HG03039 (cell line): ENCODE measurements around the gene BPTF.
"Not testable (repeated sequence)": the region's sequence is repeated elsewhere in the genome, so short reads cannot be mapped to it uniquely, and the experiment has no call there.

ENCODE experiments used
- ATAC-seq: cut with Tn5 transposase; IDR thresholded peaks from one replicate; pipeline ENCODE4 v1.9.1; 2021; ENCODE audit warnings: mild to moderate bottlenecking, moderate library complexity; ENCODE audit not compliant: unreplicated experiment

Gene BPTF

DNA sequence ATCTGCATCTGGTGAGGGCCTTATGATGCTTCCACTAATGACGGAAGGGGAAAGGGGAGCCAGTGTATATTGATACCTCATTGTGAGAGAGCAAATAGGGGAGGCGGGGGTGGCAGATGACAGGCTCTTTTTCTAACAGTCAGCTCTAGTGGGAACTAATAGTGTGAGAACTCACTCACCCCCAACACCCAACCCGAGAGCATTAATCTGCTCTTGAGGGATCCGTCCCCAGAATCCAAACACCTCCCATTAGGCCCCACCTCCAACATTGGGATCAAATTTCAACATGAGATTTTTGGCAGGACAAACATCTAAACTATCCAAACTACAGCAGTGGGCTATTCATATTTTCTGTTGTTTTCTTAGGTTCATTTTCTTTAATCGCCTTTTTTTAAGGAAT, 54.4 kb downstream of the BPTF start:
- no peak for ATAC-seq

DNA sequence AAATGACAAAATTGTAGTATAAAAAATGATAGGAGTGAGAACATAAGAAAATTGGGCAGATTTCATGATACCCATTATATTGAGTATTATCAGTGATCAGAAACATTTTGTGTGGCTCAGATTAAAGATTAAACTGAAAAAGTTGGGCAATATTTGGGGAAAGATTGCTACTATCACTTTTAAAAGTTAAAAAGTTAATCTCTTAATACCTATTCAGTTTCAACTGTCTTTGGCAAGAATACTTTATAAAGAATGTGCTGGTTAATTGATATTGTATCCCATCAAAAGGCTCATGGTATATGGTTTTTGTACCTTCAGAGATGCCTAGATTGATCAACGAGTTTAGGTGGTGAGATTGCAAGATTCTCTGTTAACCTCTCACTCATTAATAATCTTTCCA, 55.8 kb downstream of the BPTF start:
- ATAC-seq = no peak

DNA sequence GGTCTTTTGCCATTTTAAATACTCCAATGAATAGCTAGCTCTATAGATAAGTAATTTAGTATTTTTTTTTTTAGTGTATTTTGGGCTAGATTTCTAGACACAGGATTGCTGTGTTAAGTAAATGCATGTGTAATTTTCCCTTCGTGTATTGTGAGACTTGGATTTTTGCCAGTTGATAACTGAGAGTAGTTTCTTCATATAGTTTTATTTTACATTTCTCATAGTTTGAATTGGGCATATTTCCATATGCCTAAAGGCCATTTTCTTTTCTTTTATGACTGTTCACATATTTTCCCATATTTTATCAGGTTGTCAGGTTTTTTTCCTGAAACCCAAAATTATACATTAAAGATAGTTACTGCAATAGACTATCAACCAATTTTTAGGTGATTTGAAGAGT, 59.4 kb downstream of the BPTF start:
- ATAC-seq = no peak

DNA sequence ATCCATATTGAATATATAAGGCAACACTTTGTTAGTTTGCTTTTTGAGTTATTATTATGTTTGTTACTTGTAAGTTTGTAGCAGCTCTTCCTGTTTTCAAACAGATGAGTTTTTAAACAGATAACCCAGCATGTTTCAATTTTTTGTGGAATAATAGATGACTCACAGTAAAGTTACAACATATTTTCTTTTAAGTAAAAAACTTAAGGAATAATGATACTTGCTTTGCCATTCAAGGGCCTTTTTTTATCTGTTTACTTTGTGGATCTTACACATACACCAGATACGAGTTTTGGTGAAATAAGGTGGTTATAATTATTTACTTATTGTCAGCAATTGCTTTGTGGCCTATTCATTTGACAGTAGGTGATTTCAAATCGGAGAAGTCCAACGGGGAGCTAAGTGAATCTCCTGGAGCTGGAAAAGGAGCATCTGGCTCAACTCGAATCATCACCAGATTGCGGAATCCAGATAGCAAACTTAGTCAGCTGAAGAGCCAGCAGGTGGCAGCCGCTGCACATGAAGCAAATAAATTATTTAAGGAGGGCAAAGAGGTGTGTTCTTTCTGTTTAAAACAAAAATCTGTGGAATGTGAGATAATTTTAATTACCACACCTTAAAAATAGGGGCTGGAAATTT, 66.3 kb downstream of the BPTF start:
- ATAC-seq = no peak

DNA sequence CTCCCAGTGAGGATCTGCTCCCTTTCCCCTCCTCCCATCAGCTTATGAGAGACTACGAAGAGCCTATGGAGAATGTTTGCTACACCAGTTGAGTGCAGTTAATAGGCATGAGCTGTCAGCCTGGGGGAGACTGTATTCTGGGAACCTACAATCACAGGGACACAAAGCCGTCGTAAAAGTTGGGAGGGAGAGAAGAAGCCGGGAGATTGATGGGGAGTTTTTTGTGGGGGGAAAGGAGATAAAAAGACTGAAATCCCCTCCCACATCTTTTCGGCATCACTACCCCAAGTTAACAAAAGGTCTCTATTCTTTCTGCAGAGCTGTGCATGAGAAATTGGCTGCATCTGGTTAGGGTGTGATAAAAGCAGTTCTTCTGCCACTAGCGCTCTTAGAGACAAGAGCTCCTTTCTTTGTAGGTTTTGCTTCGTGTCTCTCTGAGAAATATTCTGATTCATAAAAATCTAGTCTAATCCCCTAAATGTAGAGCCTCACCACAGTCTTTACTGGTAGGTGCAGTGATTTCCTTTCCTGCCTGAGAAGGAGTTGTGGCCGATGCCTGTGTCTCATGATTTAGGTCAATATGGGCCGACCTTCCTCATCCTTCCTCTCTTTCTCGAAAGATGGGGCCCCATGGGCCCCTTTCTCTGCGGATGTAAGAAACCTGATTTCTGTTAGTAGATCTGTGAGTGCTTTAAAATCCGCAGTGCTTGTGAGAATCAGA, 77.4 kb downstream of the BPTF start:
- ATAC-seq = no peak

DNA sequence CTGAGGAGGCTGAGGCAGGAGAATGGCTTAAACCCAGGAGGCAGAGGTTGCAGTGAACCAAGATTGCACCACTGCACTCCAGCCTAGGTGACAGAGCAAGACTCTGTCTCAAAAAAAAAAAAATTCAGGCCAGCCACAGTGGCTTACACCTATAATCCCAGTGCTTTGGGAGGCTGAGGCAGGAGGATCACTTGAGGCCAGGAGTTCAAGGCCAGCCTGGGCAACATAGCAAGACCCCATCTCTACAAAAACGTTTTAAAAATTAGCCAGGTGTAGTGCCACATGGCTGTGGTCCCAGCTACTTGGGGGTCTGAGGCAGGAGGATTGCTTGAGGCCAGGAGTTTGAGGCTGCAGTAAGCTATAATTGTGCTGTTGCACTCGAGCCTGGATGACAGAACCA, 80.0 kb downstream of the BPTF start:
- ATAC-seq = not testable (repeated sequence)

DNA sequence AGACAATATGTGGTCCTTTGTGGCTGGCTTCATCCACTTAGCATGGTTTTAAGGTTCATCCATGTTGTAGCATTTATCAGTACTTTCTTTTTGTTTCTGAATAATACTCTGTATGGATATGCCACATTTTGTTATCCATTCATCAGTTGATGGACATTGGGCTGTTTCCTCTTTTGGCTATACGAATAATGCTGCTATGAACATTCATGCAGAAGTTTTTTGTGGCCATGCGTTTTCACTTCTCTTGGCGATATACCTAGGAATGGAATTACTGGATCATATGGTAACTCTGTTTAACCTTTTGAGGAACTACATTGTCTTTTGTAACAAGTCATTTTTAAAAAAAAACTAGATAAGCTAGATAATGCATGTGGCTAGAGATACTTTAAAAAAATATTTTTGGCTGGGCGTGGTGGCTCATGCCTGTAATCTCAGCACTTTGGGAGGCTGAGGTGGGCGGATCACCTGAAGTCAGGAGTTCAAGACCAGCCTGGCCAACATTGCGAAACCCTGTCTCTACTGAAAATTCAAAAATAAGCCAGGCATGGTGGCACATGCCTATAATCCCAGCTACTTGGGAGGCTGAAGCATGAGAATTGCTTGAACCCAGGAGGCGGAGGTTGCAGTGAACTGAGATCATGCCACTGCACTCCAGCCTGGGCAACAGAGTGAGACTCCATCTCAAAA, 85.0 kb downstream of the BPTF start:
- not testable (repeated sequence) for ATAC-seq

DNA sequence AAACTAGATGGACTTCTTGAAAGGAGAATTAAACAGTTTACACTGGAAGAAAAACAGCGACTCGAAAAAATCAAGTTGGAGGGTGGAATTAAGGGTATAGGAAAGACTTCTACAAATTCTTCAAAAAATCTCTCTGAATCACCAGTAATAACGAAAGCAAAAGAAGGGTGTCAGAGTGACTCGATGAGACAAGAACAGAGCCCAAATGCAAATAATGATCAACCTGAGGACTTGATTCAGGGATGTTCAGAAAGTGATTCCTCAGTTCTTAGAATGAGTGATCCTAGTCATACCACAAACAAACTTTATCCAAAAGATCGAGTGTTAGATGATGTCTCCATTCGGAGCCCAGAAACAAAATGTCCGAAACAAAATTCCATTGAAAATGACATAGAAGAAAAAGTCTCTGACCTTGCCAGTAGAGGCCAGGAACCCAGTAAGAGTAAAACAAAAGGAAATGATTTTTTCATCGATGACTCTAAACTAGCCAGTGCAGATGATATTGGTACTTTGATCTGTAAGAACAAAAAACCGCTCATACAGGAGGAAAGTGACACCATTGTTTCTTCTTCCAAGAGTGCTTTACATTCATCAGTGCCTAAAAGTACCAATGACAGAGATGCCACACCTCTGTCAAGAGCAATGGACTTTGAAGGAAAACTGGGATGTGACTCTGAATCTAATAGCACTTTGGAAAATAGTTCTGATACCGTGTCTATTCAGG, 85.9 kb downstream of the BPTF start:
- ATAC-seq = no peak

DNA sequence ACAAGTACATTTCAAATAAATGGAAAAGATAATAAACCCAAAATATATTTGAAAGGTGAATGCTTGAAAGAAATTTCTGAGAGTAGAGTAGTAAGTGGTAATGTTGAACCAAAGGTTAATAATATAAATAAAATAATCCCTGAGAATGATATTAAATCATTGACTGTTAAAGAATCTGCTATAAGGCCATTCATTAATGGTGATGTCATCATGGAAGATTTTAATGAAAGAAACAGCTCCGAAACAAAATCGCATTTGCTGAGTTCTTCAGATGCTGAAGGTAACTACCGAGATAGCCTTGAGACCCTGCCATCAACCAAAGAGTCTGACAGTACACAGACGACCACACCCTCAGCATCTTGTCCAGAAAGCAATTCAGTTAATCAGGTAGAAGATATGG, 86.8 kb downstream of the BPTF start:
- no peak for ATAC-seq

DNA sequence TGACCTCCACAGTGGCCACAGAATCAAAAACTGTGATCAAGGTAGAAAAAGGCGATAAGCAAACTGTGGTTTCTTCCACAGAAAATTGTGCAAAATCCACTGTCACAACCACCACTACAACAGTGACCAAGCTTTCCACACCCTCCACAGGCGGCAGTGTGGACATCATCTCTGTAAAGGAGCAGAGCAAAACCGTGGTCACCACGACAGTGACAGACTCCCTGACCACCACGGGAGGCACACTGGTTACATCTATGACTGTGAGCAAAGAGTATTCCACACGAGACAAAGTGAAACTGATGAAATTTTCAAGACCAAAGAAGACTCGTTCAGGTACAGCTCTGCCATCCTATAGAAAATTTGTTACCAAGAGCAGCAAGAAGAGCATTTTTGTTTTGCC, 87.4 kb downstream of the BPTF start:
- no peak for ATAC-seq

DNA sequence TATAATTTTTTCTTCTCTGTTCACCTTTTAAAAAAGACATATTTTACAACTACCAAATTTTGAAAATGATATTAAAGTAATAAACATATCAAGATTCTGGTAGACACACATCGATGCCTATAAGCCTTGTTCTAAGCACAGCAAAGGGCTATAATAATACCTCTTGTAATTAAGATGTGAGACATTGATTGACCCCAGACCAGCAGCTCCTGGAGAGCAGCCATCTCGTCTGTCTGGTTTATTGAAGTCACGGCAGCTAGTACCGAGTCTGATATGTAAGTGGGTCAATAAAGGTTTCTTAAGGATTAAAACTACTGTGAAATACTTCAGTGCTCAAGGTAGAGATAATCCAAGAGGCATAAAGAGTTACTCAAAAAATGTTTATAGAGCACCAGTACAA, 94.9 kb downstream of the BPTF start:
- ATAC-seq = no peak

DNA sequence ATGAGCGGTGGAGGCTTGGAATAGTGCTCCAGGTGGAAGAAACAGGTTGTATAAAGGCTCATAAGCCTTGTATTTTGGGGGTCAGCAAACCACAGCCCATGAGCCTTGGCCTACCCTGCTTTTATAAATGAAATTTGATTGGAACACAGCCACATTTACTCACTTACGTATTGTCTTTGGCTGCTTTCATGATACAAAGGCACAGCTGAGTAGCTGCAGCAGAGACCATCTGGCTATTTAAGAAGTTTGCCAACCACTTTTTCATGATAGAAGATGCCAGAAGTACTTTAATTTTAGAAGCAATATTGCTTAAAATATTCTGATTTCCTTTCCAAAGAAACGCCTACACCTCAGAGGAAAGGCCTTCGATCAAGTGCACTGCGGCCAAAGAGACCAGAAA, 97.2 kb downstream of the BPTF start:
- ATAC-seq = no peak

DNA sequence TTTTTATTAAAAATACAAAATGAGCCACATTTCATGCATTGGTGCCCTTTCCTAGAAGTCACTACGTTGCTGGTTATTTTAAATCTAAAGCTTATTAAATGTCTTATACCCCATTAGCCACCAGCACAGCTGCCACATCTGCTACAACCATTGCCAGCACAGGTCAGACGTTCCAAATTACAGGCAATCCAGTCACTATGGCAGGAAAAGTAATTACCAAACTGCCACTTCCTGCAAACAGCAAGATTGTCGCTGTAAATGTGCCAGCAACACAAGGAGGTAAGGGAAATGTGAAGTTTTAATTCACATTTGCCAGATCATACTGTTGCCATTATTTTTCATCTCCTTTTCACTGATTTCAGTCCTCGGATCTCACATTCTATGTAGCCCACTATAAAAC, 103.5 kb downstream of the BPTF start:
- not testable (repeated sequence) for ATAC-seq

DNA sequence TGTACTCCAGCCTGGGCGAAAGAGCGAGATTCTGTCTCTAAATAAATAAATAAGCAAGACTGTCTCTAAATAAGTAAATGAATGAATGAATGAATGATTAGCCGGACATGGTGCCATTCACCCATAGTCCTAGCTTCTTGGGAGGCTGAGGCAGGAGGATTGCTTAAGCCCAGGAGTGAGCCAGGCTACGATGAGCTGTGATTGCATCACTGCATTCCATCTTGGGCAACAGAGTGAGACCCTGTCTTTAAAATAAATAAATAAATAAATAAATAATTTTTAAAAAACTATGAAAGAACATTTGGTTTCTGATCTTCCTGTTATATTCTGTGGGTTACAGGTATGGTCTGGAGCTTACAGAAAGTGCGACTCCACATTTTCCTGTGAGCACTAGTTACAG, 105.9 kb downstream of the BPTF start:
- no peak for ATAC-seq

DNA sequence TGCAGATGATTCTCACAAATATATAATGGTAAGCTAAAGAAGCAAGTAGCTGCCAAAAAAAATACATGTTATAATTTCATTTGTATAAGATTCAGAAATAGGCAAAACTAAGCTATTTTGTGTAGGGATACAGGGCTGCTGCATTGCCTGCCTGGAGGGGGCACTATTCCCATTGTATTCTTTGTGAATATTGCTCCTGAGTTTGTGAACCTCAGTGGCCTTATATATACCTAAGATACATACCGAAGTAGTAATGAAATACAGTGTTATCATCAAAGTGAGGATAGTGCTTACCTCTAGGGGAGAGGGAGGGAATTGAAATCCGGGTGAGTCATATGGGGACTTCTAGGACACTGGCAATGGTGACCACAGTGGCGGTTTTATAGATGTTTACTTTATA, 117.5 kb downstream of the BPTF start:
- no peak for ATAC-seq

DNA sequence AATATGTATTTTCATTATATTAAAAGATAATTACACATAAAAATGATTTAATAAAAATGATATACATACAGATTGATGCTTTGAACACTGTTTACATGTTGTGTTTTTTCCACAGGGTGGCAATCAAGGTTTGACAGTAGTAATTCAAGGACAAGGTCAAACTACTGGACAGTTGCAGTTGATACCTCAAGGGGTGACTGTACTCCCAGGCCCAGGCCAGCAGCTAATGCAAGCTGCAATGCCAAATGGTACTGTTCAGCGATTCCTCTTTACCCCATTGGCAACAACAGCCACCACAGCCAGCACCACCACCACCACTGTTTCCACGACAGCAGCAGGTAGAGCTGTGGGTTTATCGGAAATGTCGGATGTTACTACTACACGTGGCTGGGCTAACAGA, 118.7 kb downstream of the BPTF start:
- no peak for ATAC-seq

DNA sequence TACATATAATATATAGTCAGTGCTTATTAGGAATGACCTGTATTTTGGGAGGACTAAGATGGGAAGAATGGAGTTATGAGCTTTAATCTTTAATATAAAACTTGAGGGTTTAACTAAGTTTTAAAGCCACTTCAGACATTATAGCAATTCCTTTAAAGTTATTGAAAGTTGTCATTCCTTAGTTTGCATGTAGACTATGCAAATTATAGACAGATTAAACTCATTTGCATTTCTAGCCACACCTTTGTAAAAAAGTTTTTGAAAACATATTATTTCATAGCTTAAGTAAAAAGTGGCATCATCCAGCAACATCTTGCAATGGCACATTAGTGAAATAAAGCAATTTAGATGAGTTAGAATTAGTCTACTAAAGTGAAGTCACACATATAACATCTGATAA, 121.2 kb downstream of the BPTF start:
- ATAC-seq = no peak

DNA sequence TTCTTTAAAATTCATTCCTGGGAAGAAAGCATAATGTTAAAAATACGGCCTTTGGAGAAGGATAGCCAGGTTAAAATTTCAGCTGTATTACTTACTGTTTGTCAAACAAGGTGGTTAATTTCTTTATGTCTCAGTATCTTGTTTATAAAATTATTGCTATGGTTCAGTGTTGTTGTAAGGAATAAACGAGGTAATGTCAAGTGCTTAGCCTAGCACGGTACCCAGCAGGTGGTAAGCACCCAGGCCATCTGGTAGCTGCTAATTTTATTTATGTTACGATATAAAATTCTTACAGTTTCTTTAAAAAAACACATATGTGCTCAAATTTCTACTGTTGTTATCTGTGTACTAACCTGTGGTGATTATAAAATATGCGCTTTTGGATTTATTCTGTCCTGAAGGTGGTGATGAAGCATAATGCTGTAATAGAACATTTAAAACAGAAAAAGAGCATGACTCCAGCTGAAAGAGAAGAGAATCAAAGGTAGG, 122.1 kb downstream of the BPTF start:
- no peak for ATAC-seq

DNA sequence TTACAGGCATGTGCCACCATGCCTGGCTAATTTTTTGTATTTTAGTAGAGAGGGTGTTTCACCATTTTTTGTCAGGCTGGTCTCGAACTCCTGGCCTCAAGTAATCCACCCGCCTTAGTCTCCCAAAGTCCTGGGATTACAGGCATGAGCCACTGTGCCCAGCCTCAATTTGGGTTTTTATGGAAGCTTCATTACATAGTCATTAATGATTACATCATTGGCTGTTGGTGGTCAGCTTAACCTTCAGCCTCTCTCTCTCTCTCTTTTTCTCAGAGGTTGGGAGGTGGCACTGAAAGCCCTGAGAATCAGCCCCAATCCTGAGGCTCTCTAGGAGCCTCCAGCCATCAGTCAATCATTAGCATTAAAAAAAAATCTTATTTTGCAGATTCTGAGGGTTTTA, 125.6 kb downstream of the BPTF start:
- ATAC-seq = no peak

DNA sequence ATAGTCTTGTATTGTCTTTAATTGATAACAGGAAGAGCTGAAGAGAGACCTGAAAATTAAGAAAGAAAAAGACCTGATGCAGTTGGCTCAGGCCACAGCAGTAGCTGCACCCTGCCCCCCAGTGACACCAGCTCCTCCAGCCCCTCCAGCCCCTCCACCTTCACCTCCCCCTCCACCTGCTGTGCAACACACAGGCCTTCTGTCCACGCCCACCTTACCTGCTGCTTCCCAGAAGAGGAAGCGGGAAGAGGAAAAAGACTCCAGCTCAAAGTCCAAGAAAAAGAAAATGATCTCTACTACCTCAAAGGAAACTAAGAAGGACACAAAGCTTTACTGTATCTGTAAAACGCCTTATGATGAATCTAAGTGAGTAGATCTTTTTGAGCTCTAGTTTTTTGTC, 134.2 kb downstream of the BPTF start:
- no peak for ATAC-seq

DNA sequence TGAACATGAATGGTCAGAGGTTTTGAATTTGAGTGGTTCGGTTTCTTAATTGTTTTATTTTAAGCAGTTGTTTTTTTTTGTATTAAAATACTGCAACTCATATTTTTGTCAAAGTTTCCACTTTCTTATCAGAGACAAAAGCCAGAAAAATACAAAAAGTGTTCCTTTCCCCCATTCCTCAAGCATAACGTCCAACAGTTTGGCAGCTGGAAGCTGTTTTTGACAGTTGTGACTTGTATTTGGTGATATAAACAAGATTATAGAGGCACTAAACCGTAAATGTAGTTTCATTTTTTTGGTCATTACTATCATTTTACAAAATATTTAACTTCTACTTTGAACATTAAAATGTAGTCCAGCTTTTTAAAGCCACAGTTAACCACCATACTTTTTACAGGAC, 135.0 kb downstream of the BPTF start:
- ATAC-seq = not testable (repeated sequence)
